Measurements from ENCODE around the gene CCDC15. TPM values are rescaled to one million over a fixed set of nuclear protein-coding genes. Genes with fewer than 3 reads are reported as not detected.

The CCDC15 gene
- total and polyA plus RNA-seq, 2 experiments from 2014 or later: 2.9 to 3.3 TPM

- no peak for TF ChIP-seq CTCF (conservative IDR thresholded peaks at IDR 0.05; ENCODE audit: low read depth in 2 of 2)
- no peak for TF ChIP-seq CREB1 (CRISPR knock-in tag; IDR thresholded peaks at IDR 0.05; ENCODE audit: low read depth)
- no peak for TF ChIP-seq EZH2phosphoT487 (IDR thresholded peaks at IDR 0.05; ENCODE audit: unreplicated experiment)
- no peak for TF ChIP-seq JUNB (IDR thresholded peaks at IDR 0.05; ENCODE audit: unreplicated experiment)
- TF ChIP-seq STAT1 (IDR thresholded peaks at IDR 0.05; ENCODE audit: unreplicated experiment): no peak
- TF ChIP-seq REST (IDR thresholded peaks at IDR 0.05; ENCODE audit: unreplicated experiment): no peak
These were observed 109.5 kb downstream of the CCDC15 start (continued) for GRCh38 chr11:125063429-125064043.

GRCh38 chr11:125064070-125064469, 110.1 kb downstream of the CCDC15 start:
- Histone ChIP-seq H3K4me2 (peak overlapping the region; percentile 82), H3K27me3 (ENCODE audit: insufficient read depth) (peaks cover 63% of the 10 kb centered on the region), H3K4me3 (peak overlapping the region; percentile 90), H3F3A (replicated peaks; ENCODE audit: low read depth) (no peaks in the 10 kb centered on the region), H3K9me2 (ENCODE audit: insufficient read depth) (no peaks in the 10 kb centered on the region), H3K36me3 (ENCODE audit: insufficient read depth) (no peaks in the 10 kb centered on the region), H2AFZ (peak overlapping the region; percentile 98), H3K4me1 (ENCODE audit: insufficient read depth) (peaks cover 6% of the 10 kb centered on the region; the same call in 1 of the 2 replicates), H3K27ac (ENCODE audit: low read depth) (no peak overlapping the region), H4K20me1 (replicated peaks; ENCODE audit: insufficient read depth) (no peaks in the 10 kb centered on the region), H3K79me2 (replicated peaks; ENCODE audit: insufficient read depth) (no peaks in the 10 kb centered on the region)
- peak overlapping the region; percentile 86 for H3K4me3 Mint-ChIP-seq
- H3K9me3 Mint-ChIP-seq: no peaks in the 10 kb centered on the region
- no peak overlapping the region for H3K27ac Mint-ChIP-seq
- ATAC-seq: no peak
- H3K27me3 Mint-ChIP-seq (ENCODE audit: insufficient read depth, low read depth, poor library complexity): peaks cover 31% of the 10 kb centered on the region
- TF ChIP-seq ZNF331 (CRISPR knock-in tag; IDR thresholded peaks at IDR 0.05; ENCODE audit: low read depth) (no peak), EZH2 (IDR thresholded peaks at IDR 0.05; ENCODE audit: low read depth, unreplicated experiment) (no peak), JUNB (IDR thresholded peaks at IDR 0.05; ENCODE audit: unreplicated experiment) (no peak), STAT1 (IDR thresholded peaks at IDR 0.05; ENCODE audit: unreplicated experiment) (no peak), POLR2AphosphoS5 (IDR thresholded peaks at IDR 0.05; ENCODE audit: low read depth) (no peak)
- H3K4me1 Mint-ChIP-seq: peaks cover 9% of the 10 kb centered on the region; the same call in 1 of the 3 replicates
- H3K36me3 Mint-ChIP-seq (ENCODE audit: low read depth): no peaks in the 10 kb centered on the region
- no peak for DNase-seq (ENCODE audit: low spot score)
